Tibial nerve (tissue), 4 donors: ENCODE results near the gene RAB40B.

ENCODE experiments used
- EP300 ChIP-seq, 2 donors: sonication (generic); formaldehyde crosslinking; IDR thresholded peaks; one replicate each; pipeline ENCODE4 v1.6.1; 2017; ENCODE audit warnings: antibody characterized with exemption in 2 of 2, mild to moderate bottlenecking in 1 of 2
- POLR2A ChIP-seq, 2 donors: fragments of 450-650 bp; IDR thresholded peaks; one replicate each; pipeline ENCODE4 v1.6.1; 2017; ENCODE audit warnings: antibody characterized with exemption in 2 of 2, mild to moderate bottlenecking in 2 of 2, moderate library complexity in 2 of 2
- TF ChIP-seq, protein P1 (sequence below), 5 experiments: fragments of 200-600 bp in 3 of 5; fragments of 450-650 bp in 2 of 5; sonication (generic) in 3 of 5; IDR thresholded peaks; one replicate each; pipeline ENCODE4 v1.5.1; 2016 to 2019; ENCODE audit warnings: antibody characterized with exemption in 5 of 5, mild to moderate bottlenecking in 3 of 5, moderate library complexity in 2 of 5

DNA sequence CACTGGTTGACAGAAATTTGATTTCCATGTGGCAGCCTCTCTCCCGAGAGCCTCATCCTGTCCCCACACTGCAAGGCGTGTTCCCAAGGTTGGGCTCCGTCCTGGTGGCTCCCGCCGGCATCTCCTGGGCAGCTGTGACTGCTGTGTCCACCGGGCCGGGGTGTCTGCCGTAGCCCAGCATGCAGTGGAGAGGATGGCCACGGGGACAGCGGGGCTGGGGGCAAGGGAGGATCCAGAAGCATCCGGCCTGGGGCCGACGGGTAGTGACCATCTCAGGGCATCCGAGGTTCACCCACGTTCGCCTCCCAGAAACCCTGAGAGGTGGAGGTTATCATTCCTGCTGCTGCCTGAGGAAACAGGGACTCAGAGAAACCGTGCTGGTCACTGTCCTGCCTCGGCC is 7.3 kb upstream of the RAB40B start:
- TF ChIP-seq, protein P1, sequence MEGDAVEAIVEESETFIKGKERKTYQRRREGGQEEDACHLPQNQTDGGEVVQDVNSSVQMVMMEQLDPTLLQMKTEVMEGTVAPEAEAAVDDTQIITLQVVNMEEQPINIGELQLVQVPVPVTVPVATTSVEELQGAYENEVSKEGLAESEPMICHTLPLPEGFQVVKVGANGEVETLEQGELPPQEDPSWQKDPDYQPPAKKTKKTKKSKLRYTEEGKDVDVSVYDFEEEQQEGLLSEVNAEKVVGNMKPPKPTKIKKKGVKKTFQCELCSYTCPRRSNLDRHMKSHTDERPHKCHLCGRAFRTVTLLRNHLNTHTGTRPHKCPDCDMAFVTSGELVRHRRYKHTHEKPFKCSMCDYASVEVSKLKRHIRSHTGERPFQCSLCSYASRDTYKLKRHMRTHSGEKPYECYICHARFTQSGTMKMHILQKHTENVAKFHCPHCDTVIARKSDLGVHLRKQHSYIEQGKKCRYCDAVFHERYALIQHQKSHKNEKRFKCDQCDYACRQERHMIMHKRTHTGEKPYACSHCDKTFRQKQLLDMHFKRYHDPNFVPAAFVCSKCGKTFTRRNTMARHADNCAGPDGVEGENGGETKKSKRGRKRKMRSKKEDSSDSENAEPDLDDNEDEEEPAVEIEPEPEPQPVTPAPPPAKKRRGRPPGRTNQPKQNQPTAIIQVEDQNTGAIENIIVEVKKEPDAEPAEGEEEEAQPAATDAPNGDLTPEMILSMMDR (IDR thresholded peaks at IDR 0.05): no peak
- TF ChIP-seq POLR2A (IDR thresholded peaks at IDR 0.05) (no peak), EP300 (IDR thresholded peaks at IDR 0.05) (no peak)
